GM19395 (cell line): ENCODE measurements around the gene FOXN1.

Experiments used
- ATAC-seq: cut with Tn5 transposase; IDR thresholded peaks from one replicate; pipeline ENCODE4 v1.9.1; 2021; ENCODE audit warnings: mild to moderate bottlenecking, moderate library complexity; ENCODE audit not compliant: unreplicated experiment

The FOXN1 gene

DNA sequence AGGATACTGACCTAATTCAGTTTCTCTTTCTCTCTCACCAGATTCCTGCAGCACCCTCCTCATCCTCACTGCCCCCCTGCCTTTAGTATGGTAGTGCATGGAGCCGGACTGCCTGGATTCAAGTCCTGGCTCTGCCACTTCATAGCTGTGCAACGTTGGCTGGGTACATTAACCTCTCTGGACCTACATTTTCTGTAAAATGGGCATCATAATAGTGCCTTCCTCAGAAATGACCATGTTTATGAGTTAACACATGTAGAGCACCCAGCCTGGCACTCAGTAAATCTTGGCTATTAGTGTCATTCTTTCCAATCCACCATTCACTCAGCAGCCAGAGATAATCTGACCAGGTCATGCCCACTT lies 39.0 kb downstream of the FOXN1 start:
- ATAC-seq = no peak

DNA sequence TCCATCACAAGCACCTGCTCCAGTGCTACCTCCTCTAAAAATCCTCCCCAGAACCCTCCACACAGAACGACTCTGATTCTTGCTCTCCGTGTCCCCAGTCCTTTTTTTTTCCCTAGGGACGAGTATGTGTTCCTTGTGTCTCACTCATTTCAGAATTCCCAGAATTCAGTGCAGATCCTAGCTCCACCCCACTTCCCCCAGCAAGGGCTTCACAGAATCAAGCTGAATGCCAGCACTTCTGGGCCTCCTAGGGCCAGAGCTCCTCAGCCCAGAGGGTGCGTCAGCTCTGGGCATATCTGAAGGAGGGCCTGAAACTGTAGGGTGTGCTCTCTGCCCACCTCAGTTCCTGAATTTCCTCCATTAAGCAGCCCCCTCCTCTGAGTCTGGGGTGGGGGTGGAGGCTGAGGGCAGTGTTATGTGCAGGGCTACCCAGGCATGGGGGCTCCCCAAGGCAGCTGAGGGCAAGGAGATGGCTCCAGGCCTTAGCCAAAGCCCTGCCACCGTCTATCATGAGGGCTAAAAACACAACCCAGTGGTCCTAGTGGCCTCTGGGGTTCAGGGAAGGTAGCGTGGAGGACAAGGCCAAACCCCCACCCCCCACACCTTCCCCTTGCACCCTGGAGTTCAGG lies 39.8 kb downstream of the FOXN1 start:
- ATAC-seq = no peak

DNA sequence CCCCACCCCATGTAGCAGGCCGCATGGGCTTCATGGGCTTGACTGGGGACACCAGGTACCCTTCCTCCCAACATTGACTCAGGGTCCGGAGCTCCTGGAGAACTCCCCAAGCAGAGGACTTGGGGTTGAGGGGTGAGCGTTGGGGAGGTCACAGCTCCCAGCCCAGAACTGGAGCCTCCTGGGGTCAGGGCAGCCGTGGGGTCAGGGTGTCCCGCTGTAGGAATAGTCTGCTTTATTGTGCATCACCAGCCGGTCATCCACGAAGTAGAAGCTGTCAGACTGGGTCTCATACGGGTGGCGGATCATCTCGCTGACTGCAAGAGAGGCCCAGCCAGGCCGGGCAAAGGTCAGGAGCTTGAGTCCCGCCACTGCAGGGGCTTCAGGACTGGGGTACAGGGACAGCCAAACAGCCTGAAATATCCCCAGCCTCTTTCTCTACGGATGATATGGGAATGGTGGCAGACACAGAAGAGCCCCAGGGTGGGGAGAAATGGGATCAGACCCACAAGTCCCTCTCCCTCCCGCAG lies 41.0 kb downstream of the FOXN1 start:
- no peak for ATAC-seq

DNA sequence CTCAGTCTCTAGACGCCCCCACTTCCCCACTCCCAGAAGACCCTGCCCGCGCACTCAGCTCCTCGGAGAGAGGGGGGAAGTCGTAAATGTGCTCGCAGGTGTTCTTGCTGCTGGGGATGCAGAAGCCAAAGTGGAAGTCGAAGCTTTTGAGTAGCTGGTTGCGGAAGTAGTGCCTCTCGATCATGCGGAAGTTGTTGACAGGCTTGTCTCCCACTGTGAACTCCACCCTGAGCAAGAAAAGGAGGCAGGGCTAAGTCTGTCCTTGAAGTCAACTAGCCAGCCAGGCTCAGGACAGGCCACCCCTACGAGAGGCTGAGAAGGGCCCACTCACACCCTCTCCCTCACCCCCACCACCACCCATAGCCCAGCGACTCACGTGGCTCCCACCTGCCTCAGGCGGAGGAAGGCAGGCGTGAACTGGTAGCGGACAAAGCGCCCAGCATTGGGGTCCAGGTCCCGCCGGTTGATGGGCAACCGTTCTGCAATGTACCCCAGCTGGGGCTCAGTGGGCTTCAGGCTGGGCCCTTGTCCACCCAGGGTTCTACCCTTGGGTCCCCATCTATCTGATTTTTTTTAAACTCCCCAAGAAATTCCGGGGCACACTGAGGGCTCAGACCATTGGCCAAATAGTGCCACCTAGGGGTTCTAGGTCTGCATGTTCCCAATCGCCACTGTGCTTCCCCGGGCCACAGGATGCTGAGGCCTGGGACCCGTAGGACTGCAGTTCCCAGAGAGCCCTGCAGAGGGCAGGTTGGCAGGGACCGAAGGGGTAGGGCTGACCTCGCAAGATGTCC lies 41.7 kb downstream of the FOXN1 start:
- ATAC-seq = peak; percentile 48

DNA sequence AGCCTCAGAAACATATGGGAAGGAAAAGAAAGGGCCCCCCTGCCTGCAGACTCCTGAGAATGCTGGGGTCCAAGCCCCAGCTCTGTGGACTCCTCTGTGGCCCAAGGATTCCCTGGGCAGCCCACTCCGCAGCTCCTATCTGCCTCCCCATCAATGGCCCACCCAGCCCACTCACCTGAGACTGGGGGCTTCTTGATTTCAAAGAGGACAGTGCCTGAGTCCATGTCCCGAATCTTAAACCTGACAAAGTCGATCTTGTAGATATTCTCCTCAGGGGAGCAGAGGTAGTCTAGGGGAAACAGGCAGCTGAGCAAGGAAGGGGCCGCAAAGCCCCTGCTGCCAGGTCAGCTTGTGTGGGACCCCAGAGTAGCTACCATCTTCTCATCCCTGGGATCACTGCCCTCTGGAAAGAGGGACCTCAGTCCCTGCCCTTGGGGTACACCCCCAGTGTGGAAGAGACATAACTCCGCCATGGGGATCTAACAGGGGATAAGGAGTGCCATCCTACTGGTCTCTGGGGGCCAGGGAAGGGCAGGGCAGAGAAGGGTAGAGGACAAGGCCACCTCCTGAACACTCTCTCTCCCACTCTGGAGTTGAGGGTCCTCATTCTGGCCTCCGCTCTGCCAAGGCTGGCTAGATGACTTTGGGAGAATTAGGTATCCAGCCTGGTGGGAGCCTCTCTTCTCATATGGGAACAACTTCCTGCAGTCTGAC lies 42.4 kb downstream of the FOXN1 start:
- no peak for ATAC-seq

DNA sequence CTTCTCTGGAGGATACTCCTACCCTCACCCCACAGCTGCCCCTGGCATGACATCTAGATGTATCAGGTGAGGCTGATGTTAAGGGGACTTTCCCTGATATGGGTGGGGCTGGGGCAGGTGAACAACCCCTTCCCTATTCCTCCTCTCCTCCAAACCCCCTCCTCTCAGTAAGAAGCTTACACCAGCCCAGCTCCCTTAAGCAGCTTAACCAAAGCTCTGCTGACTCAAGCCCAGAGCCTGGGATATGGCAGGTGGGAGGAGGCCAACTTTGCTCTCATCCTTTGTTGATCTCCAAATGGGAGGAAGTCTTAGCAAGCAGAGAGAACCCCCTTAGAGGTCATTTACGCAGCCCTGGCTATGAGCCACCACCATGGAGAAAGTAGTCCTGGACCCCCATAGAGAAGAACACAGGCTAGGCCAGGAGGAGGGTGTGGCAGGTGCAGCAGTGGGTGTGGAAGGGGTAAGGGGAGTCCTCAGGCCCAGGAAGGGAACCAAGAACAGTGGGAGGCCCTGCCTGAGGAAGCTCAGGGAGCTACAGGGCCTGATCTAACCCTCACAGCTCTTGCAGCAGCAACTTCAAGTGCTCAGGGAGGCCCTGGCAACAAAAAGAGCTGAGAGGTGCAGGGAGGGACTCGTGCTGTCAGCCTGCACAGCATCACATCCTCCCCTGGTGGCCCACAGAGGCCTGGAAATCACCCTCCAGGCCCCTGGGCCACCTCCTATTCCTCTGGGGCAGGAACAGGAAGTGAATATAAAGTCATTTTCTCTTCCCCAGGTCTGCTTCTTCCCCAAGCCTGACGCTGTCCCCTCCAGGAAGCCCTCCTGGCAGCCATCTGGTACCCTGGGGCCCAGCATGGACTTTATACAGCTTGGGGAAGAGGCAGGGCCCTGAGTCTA lies 43.3 kb downstream of the FOXN1 start:
- ATAC-seq = no peak

DNA sequence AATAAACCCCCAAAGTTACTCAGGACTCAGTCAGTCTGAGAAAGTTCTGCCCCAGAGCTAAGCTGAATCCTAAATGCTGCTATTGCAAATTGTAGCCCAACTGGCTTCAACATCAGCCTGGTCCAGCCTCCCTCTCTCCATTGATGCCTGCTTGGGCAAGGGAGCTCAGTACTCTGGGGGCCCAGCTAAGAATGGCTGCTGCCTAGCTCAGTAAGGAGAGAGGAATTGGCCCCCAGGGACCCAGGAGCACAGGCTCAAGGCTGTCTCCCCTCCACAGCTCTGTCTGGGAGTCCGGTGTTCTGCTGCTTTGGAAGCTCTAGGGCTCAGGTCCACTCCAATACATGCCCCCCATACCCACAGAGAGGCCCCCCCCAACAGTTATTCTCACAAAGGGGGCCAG lies 44.7 kb downstream of the FOXN1 start:
- ATAC-seq = no peak

DNA sequence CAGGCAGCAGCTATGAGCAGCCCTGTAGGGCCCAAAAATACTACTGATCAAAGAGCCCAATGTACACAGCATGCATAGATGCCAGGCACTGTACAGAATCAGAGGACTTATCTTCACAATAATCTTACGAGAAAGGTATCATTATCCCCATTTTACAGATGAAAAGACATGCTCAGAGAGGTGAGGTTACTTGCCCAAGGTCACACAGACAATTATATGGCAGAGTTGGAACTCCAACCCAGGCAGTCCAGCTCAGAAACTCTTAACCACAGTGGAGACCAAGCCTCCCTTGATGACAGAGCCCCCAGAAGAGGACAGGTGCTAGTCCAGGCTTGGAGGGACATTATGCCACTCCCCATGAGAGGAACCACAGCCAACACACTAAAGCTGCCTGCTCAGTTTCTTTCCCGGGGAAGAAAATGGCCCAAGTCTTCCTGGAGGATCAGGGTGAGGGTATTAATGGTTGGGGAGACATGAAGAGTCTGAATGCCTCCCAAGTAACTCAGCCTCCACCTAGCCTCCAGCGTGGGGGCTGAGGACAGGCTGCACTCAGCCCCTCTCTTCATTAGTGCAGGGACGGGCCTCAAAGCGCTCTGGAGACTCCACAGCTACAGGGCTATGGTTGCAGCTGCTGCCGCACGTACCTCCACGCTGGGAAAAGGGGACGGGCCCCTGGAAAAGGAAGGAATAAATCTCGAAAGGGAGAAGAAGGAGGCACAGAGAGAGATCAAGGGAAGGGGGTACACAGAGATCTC lies 45.5 kb downstream of the FOXN1 start:
- ATAC-seq = no peak

DNA sequence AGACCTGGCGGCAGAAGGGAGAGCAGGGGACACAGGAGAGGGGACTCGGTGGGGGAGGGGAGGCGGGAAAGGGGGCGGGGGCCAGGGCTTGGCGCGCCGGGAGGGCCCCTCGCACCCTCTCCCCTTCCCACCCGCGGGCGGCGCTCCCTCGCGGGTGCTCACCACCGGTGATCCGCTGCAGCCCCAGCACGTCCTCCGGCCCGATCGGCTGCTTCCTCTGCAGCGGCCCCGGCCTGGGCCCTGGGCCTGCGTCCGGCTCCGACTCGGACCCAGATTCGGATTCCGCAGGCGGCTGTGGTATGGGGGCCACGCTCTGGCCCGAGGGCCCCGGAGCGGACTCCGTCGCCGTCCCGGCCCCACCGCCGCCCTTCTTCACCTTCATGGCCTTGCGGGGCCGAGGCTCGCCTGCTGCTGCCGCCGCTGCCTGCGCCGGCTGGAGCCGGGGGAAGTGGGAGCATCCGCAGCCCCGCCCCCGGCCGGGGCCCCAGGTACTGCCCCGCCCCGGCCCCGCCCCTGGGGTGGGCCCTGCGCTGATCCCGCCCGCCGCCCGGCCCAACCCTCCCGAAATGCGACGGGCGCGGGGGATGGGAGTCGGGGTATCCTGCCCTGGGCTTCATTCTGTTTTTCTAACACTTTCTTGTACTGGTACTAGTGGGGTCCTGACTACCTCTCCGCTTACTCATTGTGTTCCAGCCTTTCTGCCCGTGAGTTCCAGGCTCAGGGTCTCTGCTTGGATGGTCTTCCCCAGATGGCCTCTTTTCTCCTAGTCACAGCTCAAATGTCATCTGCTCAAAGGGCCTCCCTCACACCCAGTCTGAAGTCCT lies 46.2 kb downstream of the FOXN1 start, which contains the start of gene UNC119:
Gene UNC119 (minus strand): TSS at position 449 of the 824 bp plus-strand sequence. CDS start 67 bp downstream, at position 382.
- ATAC-seq = peak; percentile 50

DNA sequence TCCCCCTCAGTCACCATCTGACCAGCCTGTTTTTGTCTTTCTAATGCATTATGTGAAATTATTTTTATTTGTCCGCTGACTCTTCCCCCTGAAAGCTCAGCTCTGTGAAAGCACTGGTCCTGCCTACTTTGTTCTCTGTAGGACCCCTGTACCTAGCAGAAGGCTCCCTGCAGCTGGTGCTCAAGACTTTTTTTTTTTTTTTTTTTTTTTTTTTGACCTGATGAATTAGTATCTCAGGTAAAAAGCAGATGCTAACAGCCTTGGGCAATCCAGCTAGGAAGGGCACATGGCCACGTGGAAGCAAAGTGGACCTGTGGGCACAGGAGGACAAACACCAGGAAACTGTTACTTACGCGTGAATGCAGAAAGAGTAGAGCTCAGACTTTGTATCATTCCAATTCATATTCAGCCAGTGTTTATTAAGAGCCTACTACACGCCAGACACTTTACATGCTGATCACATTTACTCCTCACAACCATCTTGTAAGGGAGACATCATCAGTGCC lies 46.9 kb downstream of the FOXN1 start:
- no peak for ATAC-seq

DNA sequence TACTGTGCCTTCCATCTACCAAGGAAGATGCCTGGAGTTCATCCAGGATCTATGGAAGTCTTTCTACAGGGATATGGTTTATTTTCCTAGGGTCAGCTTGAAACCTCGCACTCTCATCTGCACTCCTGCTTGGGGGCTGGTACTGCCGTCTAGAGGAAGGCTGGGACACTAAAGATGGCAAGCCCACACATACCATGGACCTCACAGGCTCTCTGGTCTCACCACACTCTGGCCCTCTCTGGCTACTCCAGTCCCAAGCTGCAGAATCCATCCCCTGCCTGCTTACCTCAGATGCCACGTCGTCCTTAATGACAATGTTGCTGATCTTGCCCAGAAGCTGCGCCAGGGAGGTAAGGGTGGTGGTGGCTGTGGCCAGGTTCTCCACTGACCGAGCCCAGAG lies 48.4 kb downstream of the FOXN1 start:
- no peak for ATAC-seq

DNA sequence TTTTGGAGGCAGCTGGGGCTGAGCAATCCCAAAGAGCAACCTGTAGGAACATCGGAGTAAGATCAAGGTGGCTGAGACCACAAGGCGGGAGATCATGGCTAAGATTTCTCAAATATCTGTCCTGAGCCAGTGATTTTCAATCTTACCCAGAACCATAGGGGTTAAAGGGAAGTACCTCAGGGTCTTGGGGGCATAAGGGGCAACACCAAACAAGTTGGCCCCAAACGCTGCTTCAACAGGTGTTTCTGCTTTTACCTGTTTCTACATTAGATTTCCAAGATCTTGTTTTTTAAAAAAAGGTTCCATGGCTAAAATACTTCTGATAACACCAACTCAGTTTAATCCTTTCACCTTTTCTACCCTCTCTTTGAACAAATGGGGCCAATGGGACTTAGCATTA lies 48.9 kb downstream of the FOXN1 start:
- ATAC-seq = no peak

DNA sequence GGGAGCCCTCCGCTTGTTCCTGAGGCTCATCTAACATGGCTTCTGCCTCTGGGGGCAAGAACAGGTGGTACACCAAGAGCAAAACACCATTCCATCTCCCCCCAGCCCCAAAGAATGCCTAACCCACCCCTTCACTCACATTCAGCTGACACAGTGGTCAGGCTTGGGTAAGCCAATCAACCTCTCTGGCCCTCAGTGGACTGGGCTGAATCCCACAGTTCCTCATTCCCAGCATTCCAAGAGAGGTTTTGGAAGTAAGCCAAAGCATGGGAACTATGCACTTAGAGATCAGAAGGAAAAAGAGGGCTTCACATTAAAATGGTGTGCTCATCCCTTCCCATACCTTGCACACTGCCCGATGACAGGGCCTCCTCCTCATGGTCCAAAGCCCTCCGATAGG lies 57.3 kb downstream of the FOXN1 start:
- no peak for ATAC-seq

DNA sequence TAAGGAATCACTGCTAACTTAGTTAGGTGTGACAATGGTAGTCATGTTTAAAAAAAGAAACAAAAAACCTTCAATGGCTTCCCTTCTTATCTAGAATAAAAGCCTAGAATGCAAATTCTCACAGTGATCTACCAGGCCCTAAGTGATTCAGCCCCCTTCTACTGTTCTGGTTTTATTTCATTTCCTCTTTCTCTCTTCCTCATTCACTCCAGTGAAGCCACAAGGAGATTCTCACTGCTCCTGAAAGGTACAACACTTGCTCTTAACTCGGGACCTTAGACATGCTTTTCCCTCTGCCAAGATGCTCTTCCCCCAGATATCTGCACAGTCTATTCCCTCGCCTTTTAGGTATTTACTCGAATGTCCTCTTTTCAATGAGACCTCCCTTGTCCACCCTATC lies 61.5 kb downstream of the FOXN1 start:
- peak; percentile 44 for ATAC-seq

DNA sequence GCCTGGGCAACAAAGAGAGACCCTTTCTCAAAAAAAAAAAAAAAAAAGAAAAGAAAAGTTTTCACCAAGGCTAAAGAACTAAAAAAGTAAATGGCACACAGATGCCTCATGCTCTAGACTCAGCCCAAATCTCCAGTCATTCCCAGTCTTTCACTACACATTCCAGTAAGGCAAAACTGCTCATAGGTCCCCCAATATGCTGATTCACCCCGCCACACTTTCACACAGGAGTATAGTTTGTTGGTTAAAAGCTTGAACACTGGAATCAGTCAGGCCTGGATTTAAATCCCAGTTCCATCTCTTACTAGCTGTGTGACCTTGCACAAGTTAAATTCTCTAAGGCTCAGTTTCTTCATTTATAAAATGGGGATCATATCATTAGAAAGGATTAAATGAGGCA lies 63.3 kb downstream of the FOXN1 start:
- no peak for ATAC-seq

DNA sequence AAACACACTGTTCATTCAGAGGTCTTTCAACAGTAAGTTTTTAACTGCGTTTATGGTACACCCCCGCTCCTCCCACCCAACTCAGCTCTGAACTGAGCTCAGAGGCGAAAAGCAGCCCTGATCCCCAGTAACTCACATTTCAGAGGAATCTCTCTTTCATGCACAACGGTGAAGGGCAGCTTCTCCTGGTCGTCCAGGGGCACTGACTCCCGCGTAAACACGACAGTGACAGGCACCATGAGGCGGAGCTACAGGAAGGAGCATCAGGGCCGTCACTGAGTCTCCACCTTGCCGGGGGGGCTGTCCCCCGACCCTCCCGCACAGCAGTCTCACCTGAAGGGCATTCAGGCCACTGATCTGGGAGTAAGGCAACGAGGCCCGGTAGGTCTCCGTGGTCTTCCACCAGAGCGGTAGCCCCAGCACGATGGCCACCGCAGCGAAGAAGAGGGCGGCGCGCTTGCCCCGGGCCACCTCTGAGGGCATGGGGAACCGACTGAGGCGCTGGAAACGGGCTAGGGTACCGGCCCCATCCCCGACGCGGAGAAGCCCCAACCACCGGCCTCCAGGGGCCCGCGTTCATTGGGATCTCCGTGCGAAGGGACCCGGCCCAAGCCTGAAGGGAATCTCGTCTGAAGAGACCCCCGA lies 64.7 kb downstream of the FOXN1 start:
- peak; percentile 22 for ATAC-seq

DNA sequence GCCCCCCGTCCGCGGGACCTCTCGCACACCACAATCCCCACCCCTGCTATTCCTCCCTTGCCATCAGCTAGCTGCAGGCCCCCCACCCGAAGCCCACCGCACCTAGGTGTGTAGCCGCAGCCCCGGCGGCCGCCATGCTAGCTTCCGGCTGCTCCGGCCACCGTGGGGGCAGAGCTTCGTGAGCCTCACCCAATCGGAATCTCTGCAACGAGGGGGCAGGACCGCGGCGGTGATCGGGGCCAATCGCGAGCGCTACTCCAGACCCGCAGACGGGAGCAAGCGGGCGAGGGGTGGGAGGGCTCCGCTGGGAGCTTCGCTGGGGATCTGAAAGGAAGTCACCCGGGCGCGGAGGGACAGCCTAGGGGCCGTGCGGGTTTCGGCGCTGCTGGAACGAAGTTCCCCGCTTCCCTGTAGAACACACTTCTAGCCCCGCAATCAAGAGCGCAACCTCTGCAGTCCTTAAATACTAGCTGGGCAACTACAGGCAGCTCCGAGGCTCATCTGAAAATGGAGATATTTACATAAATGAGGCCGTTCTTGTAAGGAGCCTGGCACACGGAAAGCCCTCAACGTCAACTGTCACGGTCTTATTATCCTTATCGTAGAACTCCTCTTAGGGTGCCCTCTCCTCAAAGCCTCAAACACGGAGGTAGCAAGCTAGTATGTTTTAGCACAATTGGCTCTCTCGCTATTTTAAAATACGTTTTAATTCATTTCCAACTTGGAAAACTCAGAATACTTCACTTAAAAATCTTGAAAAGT lies 65.4 kb downstream of the FOXN1 start, which contains the start of gene PIGS:
Gene PIGS (minus strand): TSS at position 164 of the 762 bp plus-strand sequence. CDS start 28 bp downstream, at position 136.
- peak; percentile 85 for ATAC-seq
